Endothelial cell of umbilical vein (primary cell): ENCODE measurements around the gene TMEM106C. TPM values are rescaled to one million over a fixed set of nuclear protein-coding genes. Genes with fewer than 3 reads are reported as not detected.

Experiments used
- BruUV-seq: library from RNA; stranded (reverse); fragments of 400-500 nt; replicated peaks from 2 replicates; lab custom pipeline; 2021; lab: Mats Ljungman, UMichigan
- CTCF ChIA-PET: fragments of 300-600, 350-600 bp; sonication (Branson Sonifier 250); formaldehyde crosslinking; loops from one replicate; lab custom pipeline; 2021; ENCODE audit warnings: antibody characterized with exemption, inconsistent platforms; lab: Charles Lee
- POLR2A ChIA-PET: fragments of 300-600, 350-600 bp; sonication (Branson Sonifier 250); formaldehyde crosslinking; loops from one replicate; lab custom pipeline; 2021; ENCODE audit warnings: antibody characterized with exemption, inconsistent platforms; lab: Charles Lee
- DNase-seq: peaks from one replicate; pipeline ENCODE4 v3.0.0-alpha.2; 2011; ENCODE audit warnings: low read depth, low spot score
- FAIRE-seq: peaks from 2 replicates; lab custom pipeline; 2011; peaks lifted over from hg19 to GRCh38; lab: Jason Lieb, UNC
- H2AFZ ChIP-seq: 2 replicates; pipeline ENCODE4 v1.6.0; 2012; ENCODE audit warnings: low read depth, low read length, control low read depth, inconsistent platforms
- H3K27ac ChIP-seq: 2 replicates; pipeline ENCODE4 v1.5.1; 2011; ENCODE audit warnings: low read depth, mild to moderate bottlenecking, control low read depth, low read length, moderate library complexity; ENCODE audit not compliant: insufficient read depth
- H3K27me3 ChIP-seq, 2 experiments: 2 replicates each; pipeline versions ENCODE4 v1.6.0 to v1.6.1; 2011; ENCODE audit warnings: low read length in 2 of 2, mixed read lengths in 1 of 2; ENCODE audit not compliant: control insufficient read depth in 2 of 2, insufficient read depth in 2 of 2
- H3K36me3 ChIP-seq, 2 experiments: 2 replicates in 1 of 2; 3 replicates in 1 of 2; pipeline ENCODE4 v1.5.1; 2011; ENCODE audit warnings: low read length in 2 of 2, mild to moderate bottlenecking in 1 of 2, moderate library complexity in 1 of 2; ENCODE audit not compliant: control insufficient read depth in 2 of 2, insufficient read depth in 2 of 2; ENCODE audit errors: extremely low read depth in 1 of 2
- H3K4me1 ChIP-seq: 3 replicates; pipeline ENCODE4 v1.5.1; 2011; ENCODE audit warnings: mild to moderate bottlenecking, low read length; ENCODE audit not compliant: control insufficient read depth, insufficient read depth; ENCODE audit errors: extremely low read depth
- H3K4me2 ChIP-seq: 2 replicates; pipeline ENCODE4 v1.6.1; 2011; ENCODE audit warnings: low read length, control low read depth, mixed read lengths; ENCODE audit not compliant: insufficient read depth
- H3K4me3 ChIP-seq, 3 experiments: fragments of 200-600 bp in 1 of 3; sonication (generic), shearing (Covaris generic) in 1 of 3; replicated peaks in 1 of 3; 2 replicates each; pipeline ENCODE4 v1.5.1; 2011 to 2016; ENCODE audit warnings: control low read depth in 3 of 3, low read length in 3 of 3, mild to moderate bottlenecking in 2 of 3, inconsistent platforms in 1 of 3, low read depth in 1 of 3, moderate library complexity in 1 of 3; ENCODE audit not compliant: insufficient read depth in 1 of 3
- H3K79me2 ChIP-seq: 2 replicates; pipeline ENCODE4 v1.6.0; 2012; ENCODE audit warnings: low read length, inconsistent platforms; ENCODE audit not compliant: control insufficient read depth, insufficient read depth
- H3K9ac ChIP-seq: replicated peaks from 2 replicates; pipeline ENCODE3; 2011; ENCODE audit warnings: low read length, control low read depth; ENCODE audit not compliant: insufficient read depth; ENCODE audit errors: extremely low read depth
- H3K9me1 ChIP-seq: replicated peaks from 3 replicates; pipeline ENCODE4 v1.6.0; 2011; ENCODE audit warnings: mild to moderate bottlenecking, low read length; ENCODE audit not compliant: control insufficient read depth, insufficient read depth; ENCODE audit errors: extremely low read depth
- H3K9me3 ChIP-seq: replicated peaks from 2 replicates; pipeline ENCODE4 v1.5.1; 2012; ENCODE audit warnings: low read length, inconsistent platforms; ENCODE audit not compliant: control insufficient read depth, insufficient read depth
- H4K20me1 ChIP-seq: replicated peaks from 2 replicates; pipeline ENCODE3; 2011; ENCODE audit warnings: mild to moderate bottlenecking, low read length; ENCODE audit not compliant: control insufficient read depth, insufficient read depth; ENCODE audit errors: extremely low read depth
- CTCF ChIP-seq, 2 donors: IDR thresholded peaks; 1 replicate in 1 of 2; 2 replicates in 1 of 2; pipeline ENCODE4 v1.5.1; 2011; ENCODE audit warnings: low read length in 2 of 2, mild to moderate bottlenecking in 2 of 2, moderate library complexity in 2 of 2, control low read depth in 1 of 2, inconsistent platforms in 1 of 2, low read depth in 1 of 2; ENCODE audit not compliant: insufficient read depth in 1 of 2; ENCODE audit errors: extremely low read depth in 1 of 2
- EZH2 ChIP-seq: IDR thresholded peaks from 2 replicates; pipeline ENCODE4 v1.6.1; 2012; ENCODE audit warnings: borderline replicate concordance, low read depth, mild to moderate bottlenecking, moderate library complexity, low read length, inconsistent platforms; ENCODE audit not compliant: severe bottlenecking
- FOS ChIP-seq: IDR thresholded peaks from 2 replicates; pipeline ENCODE4 v1.6.1; 2011; ENCODE audit warnings: mild to moderate bottlenecking, low read length, moderate library complexity, borderline replicate concordance; ENCODE audit not compliant: insufficient read depth
- JUN ChIP-seq: IDR thresholded peaks from 2 replicates; pipeline ENCODE4 v1.6.1; 2011; ENCODE audit warnings: borderline replicate concordance, low read depth; ENCODE audit not compliant: insufficient read length, insufficient read depth
- MAX ChIP-seq: IDR thresholded peaks from 2 replicates; pipeline ENCODE4 v1.6.1; 2011; ENCODE audit not compliant: insufficient read depth, insufficient read length
- MYC ChIP-seq: IDR thresholded peaks from one replicate; pipeline ENCODE4 v1.6.1; 2011; ENCODE audit warnings: mild to moderate bottlenecking, low read depth, low read length
- POLR2AphosphoS5 ChIP-seq: IDR thresholded peaks from 2 replicates; pipeline ENCODE4 v1.6.1; 2012; ENCODE audit warnings: low read depth, mild to moderate bottlenecking, control low read depth, low read length, moderate library complexity; ENCODE audit not compliant: insufficient read depth
- dilution Hi-C: fragments of 300-500 bp; cut with MboI; formaldehyde crosslinking; loops from one replicate; pipeline ENCODE4 v1.15.0; 2019; ENCODE audit warnings: low sequenced_read_pairs; ENCODE audit not compliant: extremely low pct_ligation_motif_present
- intact Hi-C: fragments of 100-400 bp; cut with micrococcal nuclease; formaldehyde crosslinking; loops from one replicate; pipeline ENCODE4 v1.10.0; 2022
- polyA plus RNA-seq, 4 experiments: library from polyadenylated mRNA; depleted of rRNA in 3 of 4; stranded (reverse) in 3 of 4; unstranded in 1 of 4; fragments of >200 nt; gene quantifications; 2 replicates each; pipeline versions ENCODE4 v1.2.1 to v1.2.3, GENCODE V29; 2011 to 2012; ENCODE audit warnings: missing spikeins in 1 of 4
- total RNA-seq: library from RNA; stranded (reverse); gene quantifications from 2 replicates; pipeline ENCODE4 v1.2.3, GENCODE V29; 2021

The TMEM106C gene
- total and polyA plus RNA-seq, 2 donors (not counting 3 experiments of a cell fraction or from before 2014, with no cell fraction given), result 84.4 to 148 TPM

GRCh38 chr12:48005001-48005749 is 41.8 kb downstream of the TMEM106C start:
- Histone ChIP-seq H3K9ac (no peak overlapping the region), H3K4me1 (peaks cover 24% of the 10 kb centered on the region)
- dilution Hi-C loops, result no loop called here

More at GRCh38 chr12:48005001-48005749, 41.8 kb downstream of the TMEM106C start:
- no peak for DNase-seq
- POLR2A ChIA-PET, result no interaction called here
- Histone ChIP-seq H3K27me3 (peaks cover 70 to 87% of the 10 kb centered on the region in 2 experiments), H3K36me3 (no peaks in the 10 kb centered on the region), H3K9me1 (no peaks in the 10 kb centered on the region), H2AFZ (no peak overlapping the region), H4K20me1 (no peaks in the 10 kb centered on the region), H3K4me3 (no peak overlapping the region), H3K79me2 (no peaks in the 10 kb centered on the region), H3K9me3 (no peaks in the 10 kb centered on the region), H3K4me2 (no peak overlapping the region), H3K27ac (no peak overlapping the region)
- intact Hi-C loops, result no loop called here
- TF ChIP-seq JUN (no peak), EZH2 (no peak), POLR2AphosphoS5 (no peak), MYC (no peak), CTCF (IDR thresholded peaks at IDR 0.05; ENCODE audit: extremely low read depth in 1 of 2, insufficient read depth in 1 of 2, low read depth in 1 of 2, low read length in 2 of 2) (no peak), FOS (no peak), MAX (no peak)
- FAIRE-seq, result no peak
- no TSS peak for BruUV-seq
- CTCF ChIA-PET, result no interaction called here
